SK-N-SH (cell line): ENCODE results near the gene IMPG2.

Experiments
- CTCF ChIP-seq: fragments of 200-600 bp; sonication (generic); IDR thresholded peaks from 2 replicates; pipeline ENCODE4 v1.6.1; 2017; ENCODE audit warnings: antibody characterized with exemption, mild to moderate bottlenecking, moderate library complexity
- EP300 ChIP-seq, 2 experiments: IDR thresholded peaks; 2 replicates each; pipeline versions ENCODE4 v1.4.0 to v1.6.1; 2012; ENCODE audit warnings: borderline replicate concordance in 1 of 2, low read depth in 1 of 2, low read length in 1 of 2
- IRF3 ChIP-seq: fragments of 150-350 bp; IDR thresholded peaks from 2 replicates; pipeline ENCODE4 v1.6.1; 2016; ENCODE audit warnings: mild to moderate bottlenecking, low read depth, low read length
- MAX ChIP-seq: IDR thresholded peaks from 2 replicates; pipeline ENCODE4 v1.4.0; 2012; ENCODE audit warnings: low read depth
- MEF2A ChIP-seq: IDR thresholded peaks from 2 replicates; pipeline ENCODE4 v1.4.0; 2012; ENCODE audit warnings: low read depth, borderline replicate concordance
- POLR2AphosphoS5 ChIP-seq: IDR thresholded peaks from 2 replicates; pipeline ENCODE4 v1.6.1; 2012; ENCODE audit warnings: low read depth, low read length
- RAD21 ChIP-seq: IDR thresholded peaks from 2 replicates; pipeline ENCODE4 v1.6.1; 2012; ENCODE audit warnings: mild to moderate bottlenecking, low read length
- REST ChIP-seq: IDR thresholded peaks from 2 replicates; pipeline ENCODE4 v1.6.1; 2012; ENCODE audit warnings: mild to moderate bottlenecking, low read depth, low read length, moderate library complexity
- TAF1 ChIP-seq: IDR thresholded peaks from 2 replicates; pipeline ENCODE4 v1.6.1; 2012; ENCODE audit warnings: low read depth, mild to moderate bottlenecking, low read length, moderate library complexity, borderline replicate concordance
- TEAD4 ChIP-seq: IDR thresholded peaks from 2 replicates; pipeline ENCODE4 v1.4.0; 2012; ENCODE audit warnings: mild to moderate bottlenecking, borderline replicate concordance; ENCODE audit not compliant: insufficient read depth
- YY1 ChIP-seq: IDR thresholded peaks from 2 replicates; pipeline ENCODE4 v1.4.0; 2012; ENCODE audit warnings: low read depth, mild to moderate bottlenecking

GRCh38 chr3:101259485-101260341, 60.7 kb downstream of the IMPG2 start:
- TF ChIP-seq CTCF (no peak), TAF1 (no peak), REST (no peak), POLR2AphosphoS5 (no peak), MEF2A (no peak), EP300 (IDR thresholded peaks at IDR 0.05; ENCODE audit: borderline replicate concordance in 1 of 2, low read depth in 1 of 2, low read length in 1 of 2) (no peak), MAX (no peak), YY1 (no peak), TEAD4 (no peak), IRF3 (no peak), RAD21 (no peak)
